HepG2 (cell line): ENCODE results near the gene MAP2K7. TPM values are rescaled to one million over a fixed set of nuclear protein-coding genes. Genes with fewer than 3 reads are reported as not detected.

Experiments used
- ATF7 ChIP-seq, 2 experiments: fragments of 450-650 bp in 1 of 2; sonication (generic) in 1 of 2; formaldehyde crosslinking in 1 of 2; IDR thresholded peaks; 2 replicates each; pipeline versions ENCODE4 v1.4.0 to v1.6.1; 2016 to 2020; ENCODE audit warnings: antibody characterized with exemption in 1 of 2, mild to moderate bottlenecking in 1 of 2, missing genetic modification reagents in 1 of 2
- CC2D1A ChIP-seq: sonication (generic); formaldehyde crosslinking; IDR thresholded peaks from 2 replicates; pipeline ENCODE4 v1.8.1; 2023; ENCODE audit warnings: mild to moderate bottlenecking, missing genetic modification reagents
- CENPBD1 ChIP-seq: sonication (generic); formaldehyde crosslinking; IDR thresholded peaks from 2 replicates; pipeline ENCODE4 v1.8.0; 2022; ENCODE audit warnings: missing genetic modification reagents, low read depth, mild to moderate bottlenecking, borderline replicate concordance
- CENPT ChIP-seq: sonication (generic); formaldehyde crosslinking; IDR thresholded peaks from 2 replicates; pipeline ENCODE4 v1.8.0; 2022; ENCODE audit warnings: low read depth, mild to moderate bottlenecking, moderate library complexity, missing genetic modification reagents
- CREM ChIP-seq, 2 experiments: sonication (generic) in 1 of 2; formaldehyde crosslinking in 1 of 2; IDR thresholded peaks; 2 replicates each; pipeline versions ENCODE4 v1.4.0 to v1.6.1; 2016 to 2020; ENCODE audit warnings: antibody characterized with exemption in 1 of 2, mild to moderate bottlenecking in 1 of 2, missing genetic modification reagents in 1 of 2
- GATAD2A ChIP-seq: IDR thresholded peaks from 2 replicates; pipeline ENCODE4 v1.6.1; 2016
- MED1 ChIP-seq: sonication (generic); formaldehyde crosslinking; IDR thresholded peaks from 2 replicates; pipeline ENCODE4 v1.4.0; 2020; ENCODE audit warnings: missing genetic modification reagents
- MEIS1 ChIP-seq: sonication (generic); formaldehyde crosslinking; IDR thresholded peaks from 2 replicates; pipeline ENCODE4 v1.9.0; 2021; ENCODE audit warnings: mild to moderate bottlenecking, missing genetic modification reagents, moderate library complexity, borderline replicate concordance
- NCOA2 ChIP-seq: sonication (generic); formaldehyde crosslinking; IDR thresholded peaks from 2 replicates; pipeline ENCODE4 v1.8.0; 2022; ENCODE audit warnings: inconsistent platforms
- RNF219 ChIP-seq: sonication (generic); formaldehyde crosslinking; IDR thresholded peaks from 2 replicates; pipeline ENCODE4 v1.5.0; 2020; ENCODE audit warnings: mild to moderate bottlenecking, missing genetic modification reagents
- SATB2 ChIP-seq: sonication (generic); formaldehyde crosslinking; IDR thresholded peaks from 2 replicates; pipeline ENCODE4 v1.5.0; 2020; ENCODE audit warnings: missing genetic modification reagents
- TOPORS ChIP-seq: sonication (generic); formaldehyde crosslinking; IDR thresholded peaks from 2 replicates; pipeline ENCODE4 v1.8.0; 2023; ENCODE audit warnings: mild to moderate bottlenecking, missing genetic modification reagents
- U2AF1 ChIP-seq: fragments of 200-400 bp; formaldehyde crosslinking; optimal IDR thresholded peaks from 2 replicates; pipeline ENCODE3; 2017; ENCODE audit warnings: mild to moderate bottlenecking, low read depth, low read length
- ZBTB42 ChIP-seq: sonication (generic); formaldehyde crosslinking; IDR thresholded peaks from 2 replicates; pipeline ENCODE4 v1.5.0; 2020; ENCODE audit warnings: mild to moderate bottlenecking, missing genetic modification reagents
- ZFY ChIP-seq: sonication (generic); formaldehyde crosslinking; IDR thresholded peaks from 2 replicates; pipeline ENCODE4 v1.4.0; 2020; ENCODE audit warnings: missing genetic modification reagents
- ZHX1 ChIP-seq: sonication (generic); formaldehyde crosslinking; IDR thresholded peaks from 2 replicates; pipeline ENCODE4 v1.8.1; 2022; ENCODE audit warnings: low read depth, mild to moderate bottlenecking, missing genetic modification reagents
- ZNF138 ChIP-seq: sonication (generic); formaldehyde crosslinking; IDR thresholded peaks from 2 replicates; pipeline ENCODE4 v1.5.0; 2020; ENCODE audit warnings: mild to moderate bottlenecking, low read depth, missing genetic modification reagents
- ZNF570 ChIP-seq: sonication (generic); formaldehyde crosslinking; IDR thresholded peaks from 2 replicates; pipeline ENCODE4 v1.4.0; 2020; ENCODE audit warnings: mild to moderate bottlenecking, missing genetic modification reagents, borderline replicate concordance
- ZNF572 ChIP-seq: sonication (generic); formaldehyde crosslinking; IDR thresholded peaks from 2 replicates; pipeline ENCODE4 v1.5.1; 2020; ENCODE audit warnings: mild to moderate bottlenecking, missing genetic modification reagents
- ZSCAN30 ChIP-seq: sonication (generic); formaldehyde crosslinking; IDR thresholded peaks from 2 replicates; pipeline ENCODE4 v1.5.0; 2020; ENCODE audit warnings: mild to moderate bottlenecking, missing genetic modification reagents
- polyA plus RNA-seq, 8 experiments: library from polyadenylated mRNA; depleted of rRNA in 3 of 8; stranded (reverse) in 7 of 8; unstranded in 1 of 8; fragments of >200 nt; fragmentation: Illumina TruSeq in 4 of 8; extraction: Trizol in 4 of 8; gene quantifications; 2 replicates each; pipeline versions ENCODE4 v1.2.1 to v1.2.3, GENCODE V29; 2011 to 2016; ENCODE audit warnings: low read depth in 4 of 8, missing spikeins in 1 of 8, mixed read lengths in 1 of 8; ENCODE audit not compliant: insufficient read depth in 1 of 8
- total RNA-seq, 5 experiments: library from RNA; depleted of rRNA; stranded (reverse); fragments of >200 nt; fragmentation: Illumina TruSeq; extraction: Trizol; gene quantifications; 2 replicates each; pipeline ENCODE4 v1.2.3, GENCODE V29; 2016; ENCODE audit warnings: low read depth in 1 of 5
- TF ChIP-seq, protein P1 (sequence below): IDR thresholded peaks from 2 replicates; pipeline ENCODE4 v1.6.1; 2012; ENCODE audit warnings: low read depth, low read length, improper control_type of control experiment

MAP2K7 gene
- total and polyA plus RNA-seq, 2 of the 13 experiments (the other 11 are each of a cell fraction or from before 2014, with no cell fraction given): 9.0 to 10.8 TPM

GRCh38 chr19:7919610-7920518 lies 16.2 kb downstream of the MAP2K7 start, which contains the start of gene SNAPC2 (continued):
- TF ChIP-seq ZHX1 (CRISPR knock-in tag): 0 out of 2 replicates have a peak, but pooled peaks have one; percentile 33
- peak; percentile 87 for TF ChIP-seq ZFY (CRISPR knock-in tag)
- peak; percentile 45 for TF ChIP-seq GATAD2A (CRISPR knock-in tag)
- TF ChIP-seq RNF219 (CRISPR knock-in tag): no peak
- TF ChIP-seq ZNF138 (CRISPR knock-in tag): no peak
- TF ChIP-seq ATF7 (IDR thresholded peaks at IDR 0.05): no peak
- TF ChIP-seq ATF7 (CRISPR knock-in tag; IDR thresholded peaks at IDR 0.05): no peak
- TF ChIP-seq CREM (IDR thresholded peaks at IDR 0.05): peak; percentile 52; the same call in 1 of the 2 replicates
- no peak for TF ChIP-seq CREM (CRISPR knock-in tag; IDR thresholded peaks at IDR 0.05)
- no peak for TF ChIP-seq ZBTB42
- TF ChIP-seq CENPBD1 (CRISPR knock-in tag): no peak
- peak; percentile 23; the same call in 1 of the 2 replicates for TF ChIP-seq NCOA2
- TF ChIP-seq MEIS1: 0 out of 2 replicates have a peak, but pooled peaks have one; percentile 45
- TF ChIP-seq U2AF1: no peak
- no peak for TF ChIP-seq CC2D1A (CRISPR knock-in tag)
- TF ChIP-seq ZSCAN30 (CRISPR knock-in tag): no peak
- no peak for TF ChIP-seq ZNF570
- TF ChIP-seq, protein P1, sequence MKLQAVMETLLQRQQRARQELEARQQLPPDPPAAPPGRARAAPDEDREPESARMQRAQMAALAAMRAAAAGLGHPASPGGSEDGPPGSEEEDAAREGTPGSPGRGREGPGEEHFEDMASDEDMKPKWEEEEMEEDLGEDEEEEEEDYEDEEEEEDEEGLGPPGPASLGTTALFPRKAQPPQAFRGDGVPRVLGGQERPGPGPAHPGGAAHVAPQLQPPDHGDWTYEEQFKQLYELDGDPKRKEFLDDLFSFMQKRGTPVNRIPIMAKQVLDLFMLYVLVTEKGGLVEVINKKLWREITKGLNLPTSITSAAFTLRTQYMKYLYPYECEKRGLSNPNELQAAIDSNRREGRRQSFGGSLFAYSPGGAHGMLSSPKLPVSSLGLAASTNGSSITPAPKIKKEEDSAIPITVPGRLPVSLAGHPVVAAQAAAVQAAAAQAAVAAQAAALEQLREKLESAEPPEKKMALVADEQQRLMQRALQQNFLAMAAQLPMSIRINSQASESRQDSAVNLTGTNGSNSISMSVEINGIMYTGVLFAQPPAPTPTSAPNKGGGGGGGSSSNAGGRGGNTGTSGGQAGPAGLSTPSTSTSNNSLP: 0 out of 2 replicates have a peak, but pooled peaks have one; percentile 15
- peak; percentile 51; the same call in 1 of the 2 replicates for TF ChIP-seq ZNF572 (CRISPR knock-in tag)
- no peak for TF ChIP-seq SATB2 (CRISPR knock-in tag)
- TF ChIP-seq MED1 (CRISPR knock-in tag): peak; percentile 69; the same call in 1 of the 2 replicates
- TF ChIP-seq TOPORS: no peak
- TF ChIP-seq CENPT (CRISPR knock-in tag): 0 out of 2 replicates have a peak, but pooled peaks have one; percentile 42
